Measurements from ENCODE around the gene SSC5D. TPM values are rescaled to one million over a fixed set of nuclear protein-coding genes. Genes with fewer than 3 reads are reported as not detected.
"Not testable (repeated sequence)": the region's sequence is repeated elsewhere in the genome, so short reads cannot be mapped to it uniquely, and the experiment has no call there.

SSC5D gene
- total RNA-seq, 6 experiments from 2014 or later = 47.7 to 59.9 (median 51.9) TPM

- DNase-seq = no peak
- Mint-ChIP-seq H3K36me3 (ENCODE audit: low read depth) (no peaks in the 10 kb centered on the region), H3K9me3 (no peaks in the 10 kb centered on the region), H3K27me3 (ENCODE audit: insufficient read depth) (peaks cover 6% of the 10 kb centered on the region), H3K4me1 (ENCODE audit: low read depth) (peaks cover 5% of the 10 kb centered on the region; the same call in 1 of the 2 replicates), H3K4me3 (no peak overlapping the region), H3K27ac (no peak overlapping the region)
- TF ChIP-seq CTCF (IDR thresholded peaks at IDR 0.05) = no peak
Measured at GRCh38 chr19:55527197-55528029, 39.2 kb downstream of the SSC5D start.

- Mint-ChIP-seq H3K27me3 (ENCODE audit: insufficient read depth) (peaks cover 6% of the 10 kb centered on the region), H3K27ac (no peak overlapping the region), H3K9me3 (no peaks in the 10 kb centered on the region), H3K4me1 (ENCODE audit: low read depth) (peaks cover 5% of the 10 kb centered on the region; the same call in 1 of the 2 replicates), H3K4me3 (no peak overlapping the region), H3K36me3 (ENCODE audit: low read depth) (no peaks in the 10 kb centered on the region)
- DNase-seq = no peak
- TF ChIP-seq CTCF (IDR thresholded peaks at IDR 0.05) = no peak
Measured at GRCh38 chr19:55528030-55528803, 40.0 kb downstream of the SSC5D start.

GRCh38 chr19:55529636-55530234 is 41.5 kb downstream of the SSC5D start:
- no peak for DNase-seq
- H3K36me3 Mint-ChIP-seq (ENCODE audit: low read depth) = no peaks in the 10 kb centered on the region

GRCh38 chr19:55530996-55531395 is 42.8 kb downstream of the SSC5D start:
- H3K9me3 Mint-ChIP-seq = no peaks in the 10 kb centered on the region
- no peak overlapping the region for H3K4me3 Mint-ChIP-seq
- H3K36me3 Mint-ChIP-seq (ENCODE audit: low read depth) = no peaks in the 10 kb centered on the region
- no peaks in the 10 kb centered on the region for H3K4me1 Mint-ChIP-seq (ENCODE audit: low read depth)
- no peak overlapping the region for H3K27ac Mint-ChIP-seq
- DNase-seq = no peak
- H3K27me3 Mint-ChIP-seq (ENCODE audit: insufficient read depth) = peaks cover 1% of the 10 kb centered on the region
- no peak for TF ChIP-seq CTCF (IDR thresholded peaks at IDR 0.05)

More at GRCh38 chr19:55529636-55530234, 41.5 kb downstream of the SSC5D start:
- H3K9me3 Mint-ChIP-seq = no peaks in the 10 kb centered on the region
- H3K27ac Mint-ChIP-seq = no peak overlapping the region
- no peak overlapping the region for H3K4me3 Mint-ChIP-seq
- peaks cover 6% of the 10 kb centered on the region for H3K27me3 Mint-ChIP-seq (ENCODE audit: insufficient read depth)
- peaks cover under 1% of the 10 kb centered on the region; the same call in 1 of the 2 replicates for H3K4me1 Mint-ChIP-seq (ENCODE audit: low read depth)
- TF ChIP-seq CTCF (IDR thresholded peaks at IDR 0.05) = no peak

- not testable (repeated sequence) for H3K4me1 Mint-ChIP-seq (ENCODE audit: low read depth); H3K9me3 Mint-ChIP-seq; H3K27ac Mint-ChIP-seq; H3K36me3 Mint-ChIP-seq (ENCODE audit: low read depth); H3K4me3 Mint-ChIP-seq; DNase-seq; H3K27me3 Mint-ChIP-seq (ENCODE audit: insufficient read depth)
Measured at GRCh38 chr19:55534280-55534679, 46.0 kb downstream of the SSC5D start.

Data from HFFc6 (cell line).